ENCODE measurements around the gene DENND4C.
"Not testable (repeated sequence)": the region's sequence is repeated elsewhere in the genome, so short reads cannot be mapped to it uniquely, and the experiment has no call there.

The DENND4C gene

DNA sequence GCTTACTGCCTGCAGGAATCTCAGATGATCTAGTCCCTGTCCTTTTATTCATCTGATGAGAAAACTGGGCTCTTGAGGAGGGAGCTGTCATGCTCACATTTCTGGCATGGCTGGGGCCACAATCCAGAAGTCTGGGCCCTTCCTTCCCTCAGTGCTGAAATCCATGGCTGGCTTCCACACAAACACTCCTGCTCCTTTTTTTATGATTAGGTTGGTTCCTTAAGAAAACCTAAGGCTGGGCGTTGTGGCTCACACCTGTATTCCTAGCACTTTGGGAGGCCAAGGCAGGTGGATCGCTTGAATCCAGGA, 179.7 kb downstream of the DENND4C start:
- H3K4me3 ChIP-seq (ENCODE audit: low read depth, low read length) = no peak overlapping the region
- TF ChIP-seq, protein P1, sequence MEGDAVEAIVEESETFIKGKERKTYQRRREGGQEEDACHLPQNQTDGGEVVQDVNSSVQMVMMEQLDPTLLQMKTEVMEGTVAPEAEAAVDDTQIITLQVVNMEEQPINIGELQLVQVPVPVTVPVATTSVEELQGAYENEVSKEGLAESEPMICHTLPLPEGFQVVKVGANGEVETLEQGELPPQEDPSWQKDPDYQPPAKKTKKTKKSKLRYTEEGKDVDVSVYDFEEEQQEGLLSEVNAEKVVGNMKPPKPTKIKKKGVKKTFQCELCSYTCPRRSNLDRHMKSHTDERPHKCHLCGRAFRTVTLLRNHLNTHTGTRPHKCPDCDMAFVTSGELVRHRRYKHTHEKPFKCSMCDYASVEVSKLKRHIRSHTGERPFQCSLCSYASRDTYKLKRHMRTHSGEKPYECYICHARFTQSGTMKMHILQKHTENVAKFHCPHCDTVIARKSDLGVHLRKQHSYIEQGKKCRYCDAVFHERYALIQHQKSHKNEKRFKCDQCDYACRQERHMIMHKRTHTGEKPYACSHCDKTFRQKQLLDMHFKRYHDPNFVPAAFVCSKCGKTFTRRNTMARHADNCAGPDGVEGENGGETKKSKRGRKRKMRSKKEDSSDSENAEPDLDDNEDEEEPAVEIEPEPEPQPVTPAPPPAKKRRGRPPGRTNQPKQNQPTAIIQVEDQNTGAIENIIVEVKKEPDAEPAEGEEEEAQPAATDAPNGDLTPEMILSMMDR (IDR thresholded peaks at IDR 0.05; ENCODE audit: borderline replicate concordance, insufficient read depth, low read depth, low read length) = no peak

DNA sequence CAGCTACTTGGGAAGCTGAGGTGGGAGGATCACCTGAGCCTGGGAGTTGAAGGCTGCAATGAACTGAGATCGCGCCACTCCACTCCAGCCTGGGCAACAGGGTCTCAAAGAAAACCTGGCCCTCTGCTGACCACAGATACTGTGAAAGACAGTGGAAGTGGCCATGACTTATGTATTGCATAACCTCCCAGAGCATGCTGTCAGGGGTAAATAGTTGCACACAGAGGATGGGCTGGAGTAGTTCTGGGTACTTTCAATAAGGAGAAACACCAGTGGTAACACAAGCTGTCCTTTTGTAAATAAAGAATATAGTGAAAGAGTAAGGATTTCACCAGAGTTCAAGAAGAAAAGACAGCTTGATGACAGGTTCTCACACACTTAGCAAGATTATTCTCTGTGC, 180.1 kb downstream of the DENND4C start:
- H3K4me3 ChIP-seq (ENCODE audit: low read depth, low read length) = no peak overlapping the region
- TF ChIP-seq, protein P1 (IDR thresholded peaks at IDR 0.05; ENCODE audit: borderline replicate concordance, insufficient read depth, low read depth, low read length) = no peak

DNA sequence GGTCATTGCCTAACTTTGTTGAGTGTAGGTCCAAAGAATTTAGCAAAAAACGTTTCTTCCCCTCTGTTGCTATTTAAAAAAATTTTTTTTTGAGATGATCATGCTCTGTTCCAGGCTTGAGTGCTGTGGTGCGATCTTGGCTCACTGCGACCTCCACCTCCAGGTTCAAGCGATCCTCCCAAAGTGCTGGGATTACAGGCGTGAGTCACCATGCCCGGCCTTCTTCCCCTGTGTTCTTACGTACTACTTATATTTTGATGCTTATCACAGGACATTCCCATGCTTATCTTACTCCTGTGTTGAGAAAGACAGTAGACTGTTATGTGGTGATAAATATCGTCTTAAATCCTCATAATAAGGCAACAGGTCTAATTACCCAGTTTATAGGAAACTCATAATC, 180.8 kb downstream of the DENND4C start:
- TF ChIP-seq, protein P1 (IDR thresholded peaks at IDR 0.05; ENCODE audit: borderline replicate concordance, insufficient read depth, low read depth, low read length) = no peak
- no peak overlapping the region for H3K4me3 ChIP-seq (ENCODE audit: low read depth, low read length)

DNA sequence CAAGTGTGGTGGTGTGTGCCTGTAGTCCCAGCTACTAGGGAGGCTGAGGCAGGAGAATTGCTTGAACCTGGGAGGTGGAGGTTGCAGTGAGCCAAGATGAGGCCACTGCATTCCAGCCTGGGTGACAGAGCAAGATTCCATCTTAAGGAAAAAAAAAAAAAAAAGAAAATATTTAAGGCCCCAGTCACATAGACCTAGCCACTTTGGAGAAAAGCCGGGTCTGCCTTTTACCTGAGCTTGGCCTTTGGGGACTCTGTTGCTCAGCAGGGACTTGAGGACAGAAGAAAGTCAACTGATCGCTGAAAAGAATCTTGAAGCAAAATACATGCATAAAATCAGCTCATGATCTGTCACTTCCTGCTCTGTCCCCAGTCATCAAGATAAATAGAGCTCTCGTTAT, 183.0 kb downstream of the DENND4C start:
- not testable (repeated sequence) for H3K4me3 ChIP-seq (ENCODE audit: low read depth, low read length)

DNA sequence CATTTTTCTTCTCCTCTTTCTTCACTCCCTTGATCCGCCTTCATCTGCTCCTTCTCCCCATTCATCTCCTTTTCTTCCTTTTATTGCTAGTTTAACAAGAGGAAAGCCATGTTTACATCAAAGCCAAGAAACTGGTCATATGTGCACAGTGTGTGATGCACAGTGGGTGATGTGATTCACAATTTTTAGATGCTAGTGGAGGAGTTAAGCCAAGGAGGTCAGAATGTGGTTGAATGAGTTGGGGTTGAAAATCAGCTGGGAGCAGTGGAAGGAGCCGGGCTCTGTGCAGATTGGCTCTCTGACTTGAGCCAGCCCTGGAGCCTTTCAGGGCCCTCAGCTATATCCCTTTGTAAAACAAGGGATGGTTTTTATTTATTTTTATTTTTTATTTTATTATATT, 185.7 kb downstream of the DENND4C start:
- TF ChIP-seq, protein P1 (IDR thresholded peaks at IDR 0.05; ENCODE audit: borderline replicate concordance, insufficient read depth, low read depth, low read length) = no peak
- H3K4me3 ChIP-seq (ENCODE audit: low read depth, low read length) = no peak overlapping the region

DNA sequence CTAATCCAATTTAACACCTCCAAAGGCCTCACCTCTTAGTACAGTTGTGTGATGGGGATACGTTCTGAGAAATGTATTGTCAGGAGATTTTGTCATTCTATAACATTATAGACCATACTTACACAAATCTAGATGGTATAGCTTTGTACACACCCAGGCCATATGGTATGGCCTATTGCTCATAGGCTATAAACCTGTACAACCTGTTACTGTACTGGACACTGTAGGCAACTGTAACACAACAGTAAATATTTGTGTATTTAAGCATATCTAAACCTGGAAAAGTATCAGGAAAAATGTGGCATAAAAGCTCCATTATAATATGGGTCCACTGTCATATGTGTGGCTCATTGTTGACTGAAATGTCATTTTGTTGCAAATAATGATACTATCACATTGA, 190.4 kb downstream of the DENND4C start:
- TF ChIP-seq, protein P1 (IDR thresholded peaks at IDR 0.05; ENCODE audit: borderline replicate concordance, insufficient read depth, low read depth, low read length) = no peak
- no peak overlapping the region for H3K4me3 ChIP-seq (ENCODE audit: low read depth, low read length)

Measured in GM12875 (cell line).